OCI-LY3 (cell line): ENCODE measurements around the gene TBC1D5.
"Not testable (repeated sequence)": the region's sequence is repeated elsewhere in the genome, so short reads cannot be mapped to it uniquely, and the experiment has no call there.

Experiments
- EZH2phosphoT487 ChIP-seq: fragments of 200-600 bp; shearing (Covaris generic); IDR thresholded peaks from 2 replicates; pipeline ENCODE4 v1.6.1; 2018; ENCODE audit warnings: antibody characterized with exemption, mixed run types, low read depth
- TF ChIP-seq, protein P1 (sequence below): fragments of 200-600, 300-600 bp; sonication (generic); IDR thresholded peaks from 2 replicates; pipeline ENCODE4 v1.5.1; 2014; ENCODE audit warnings: antibody characterized with exemption, low read length, low read depth

DNA sequence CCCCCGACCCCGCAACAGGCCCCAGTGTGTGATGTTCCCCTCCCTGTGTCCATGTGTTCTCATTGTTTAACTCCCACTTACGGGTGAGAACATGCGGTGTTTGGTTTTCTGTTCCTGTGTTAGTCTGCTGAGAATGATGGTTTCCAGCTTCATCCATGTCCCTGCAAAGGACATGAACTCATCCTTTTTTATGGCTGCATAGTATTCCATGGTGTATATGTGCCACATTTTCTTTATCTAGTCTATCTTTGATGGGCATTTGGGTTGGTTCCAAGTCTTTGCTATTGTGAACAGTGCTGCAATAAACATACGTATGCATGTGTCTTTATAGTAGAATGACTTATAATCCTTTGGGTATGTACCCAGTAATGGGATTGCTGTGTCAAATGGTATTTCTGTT is 349.9 kb downstream of the TBC1D5 start:
- TF ChIP-seq EZH2phosphoT487: not testable (repeated sequence)
- TF ChIP-seq, protein P1, sequence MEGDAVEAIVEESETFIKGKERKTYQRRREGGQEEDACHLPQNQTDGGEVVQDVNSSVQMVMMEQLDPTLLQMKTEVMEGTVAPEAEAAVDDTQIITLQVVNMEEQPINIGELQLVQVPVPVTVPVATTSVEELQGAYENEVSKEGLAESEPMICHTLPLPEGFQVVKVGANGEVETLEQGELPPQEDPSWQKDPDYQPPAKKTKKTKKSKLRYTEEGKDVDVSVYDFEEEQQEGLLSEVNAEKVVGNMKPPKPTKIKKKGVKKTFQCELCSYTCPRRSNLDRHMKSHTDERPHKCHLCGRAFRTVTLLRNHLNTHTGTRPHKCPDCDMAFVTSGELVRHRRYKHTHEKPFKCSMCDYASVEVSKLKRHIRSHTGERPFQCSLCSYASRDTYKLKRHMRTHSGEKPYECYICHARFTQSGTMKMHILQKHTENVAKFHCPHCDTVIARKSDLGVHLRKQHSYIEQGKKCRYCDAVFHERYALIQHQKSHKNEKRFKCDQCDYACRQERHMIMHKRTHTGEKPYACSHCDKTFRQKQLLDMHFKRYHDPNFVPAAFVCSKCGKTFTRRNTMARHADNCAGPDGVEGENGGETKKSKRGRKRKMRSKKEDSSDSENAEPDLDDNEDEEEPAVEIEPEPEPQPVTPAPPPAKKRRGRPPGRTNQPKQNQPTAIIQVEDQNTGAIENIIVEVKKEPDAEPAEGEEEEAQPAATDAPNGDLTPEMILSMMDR: not testable (repeated sequence)
